H1 (cell line): ENCODE results near the gene DOK6. TPM values are rescaled to one million over a fixed set of nuclear protein-coding genes. Genes with fewer than 3 reads are reported as not detected.

Experiments
- CHD7 ChIP-seq: fragments of 300-600 bp; sonication (generic); IDR thresholded peaks from 2 replicates; pipeline ENCODE4 v1.7.1; 2012; ENCODE audit warnings: low read length, moderate library complexity, mild to moderate bottlenecking, inconsistent platforms; ENCODE audit not compliant: insufficient replicate concordance
- KDM4A ChIP-seq: IDR thresholded peaks from one replicate; pipeline ENCODE4 v1.7.1; 2012; ENCODE audit warnings: low read depth, mild to moderate bottlenecking, moderate library complexity, low read length, inconsistent platforms; ENCODE audit not compliant: severe bottlenecking
- PHF8 ChIP-seq: fragments of 200-600 bp; sonication (generic); conservative IDR thresholded peaks from 2 replicates; pipeline ENCODE4 v1.7.1; 2012; ENCODE audit warnings: low read depth, mild to moderate bottlenecking, inconsistent platforms, low read length, moderate library complexity
- SP2 ChIP-seq: IDR thresholded peaks from 2 replicates; pipeline ENCODE4 v1.6.1; 2012; ENCODE audit warnings: mild to moderate bottlenecking, low read length, inconsistent platforms
- polyA plus RNA-seq, 7 experiments: library from polyadenylated mRNA; depleted of rRNA in 3 of 7; stranded (reverse) in 5 of 7; unstranded in 2 of 7; fragments of >200 nt in 5 of 7; fragments of 200-250 nt in 2 of 7; gene quantifications; 1 replicate in 5 of 7; 2 replicates in 1 of 7; 4 replicates in 1 of 7; pipeline versions ENCODE4 v1.2.1 to v1.2.3, GENCODE V29; 2011 to 2013; ENCODE audit warnings: missing spikeins in 2 of 7, mixed read lengths in 2 of 7
- total RNA-seq: library from RNA; stranded (reverse); fragmentation: NEBNext Ultra II Directional; extraction: Animal tissue kit (Norgen Biotek cat#: 25700); gene quantifications from 2 replicates; pipeline ENCODE4 v1.2.1, GENCODE V29; 2021

DOK6 gene
- total and polyA plus RNA-seq, 2 of the 8 experiments (the other 6 are each of a cell fraction or from before 2014, with no cell fraction given) = 0.33 to 0.50 TPM

GRCh38 chr18:69814861-69815385 is 414.2 kb downstream of the DOK6 start (continued):
- TF ChIP-seq CHD7 (no peak), SP2 (no peak), PHF8 (no peak), KDM4A (no peak)
